ENCODE data around the gene NPAS2.

DNA sequence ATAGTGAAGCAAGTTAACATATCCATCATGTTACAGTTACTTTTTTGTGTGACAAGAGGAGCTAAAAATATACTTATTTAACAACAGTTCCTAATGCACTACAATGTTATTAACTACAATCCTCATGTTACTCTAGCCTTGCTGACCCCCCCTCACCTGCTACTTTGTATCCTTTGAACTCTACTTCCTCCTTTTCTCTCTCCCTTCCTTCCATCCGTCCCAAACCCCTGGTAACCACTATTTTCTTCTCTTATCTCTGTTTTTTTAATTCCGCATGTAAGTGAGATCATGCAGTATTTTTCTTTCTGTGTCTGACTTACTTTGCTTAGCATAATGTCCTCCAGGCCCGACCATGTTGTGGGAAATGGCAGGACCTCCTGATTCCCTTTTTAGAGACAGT is 59.4 kb downstream of the NPAS2 start:
- TF ChIP-seq, protein P1, sequence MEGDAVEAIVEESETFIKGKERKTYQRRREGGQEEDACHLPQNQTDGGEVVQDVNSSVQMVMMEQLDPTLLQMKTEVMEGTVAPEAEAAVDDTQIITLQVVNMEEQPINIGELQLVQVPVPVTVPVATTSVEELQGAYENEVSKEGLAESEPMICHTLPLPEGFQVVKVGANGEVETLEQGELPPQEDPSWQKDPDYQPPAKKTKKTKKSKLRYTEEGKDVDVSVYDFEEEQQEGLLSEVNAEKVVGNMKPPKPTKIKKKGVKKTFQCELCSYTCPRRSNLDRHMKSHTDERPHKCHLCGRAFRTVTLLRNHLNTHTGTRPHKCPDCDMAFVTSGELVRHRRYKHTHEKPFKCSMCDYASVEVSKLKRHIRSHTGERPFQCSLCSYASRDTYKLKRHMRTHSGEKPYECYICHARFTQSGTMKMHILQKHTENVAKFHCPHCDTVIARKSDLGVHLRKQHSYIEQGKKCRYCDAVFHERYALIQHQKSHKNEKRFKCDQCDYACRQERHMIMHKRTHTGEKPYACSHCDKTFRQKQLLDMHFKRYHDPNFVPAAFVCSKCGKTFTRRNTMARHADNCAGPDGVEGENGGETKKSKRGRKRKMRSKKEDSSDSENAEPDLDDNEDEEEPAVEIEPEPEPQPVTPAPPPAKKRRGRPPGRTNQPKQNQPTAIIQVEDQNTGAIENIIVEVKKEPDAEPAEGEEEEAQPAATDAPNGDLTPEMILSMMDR (IDR thresholded peaks at IDR 0.05): no peak
- TF ChIP-seq POLR2A (IDR thresholded peaks at IDR 0.05): no peak
- no peak for TF ChIP-seq POLR2AphosphoS5 (IDR thresholded peaks at IDR 0.05)
